DOHH2 (cell line): Measurements from ENCODE around the gene EPM2AIP1.

Source experiments
- H3F3A ChIP-seq: fragments of 200-600 bp; sonication (generic), shearing (Covaris generic); 2 replicates; pipeline ENCODE4 v1.6.0; 2016; ENCODE audit warnings: antibody characterized with exemption, mild to moderate bottlenecking; ENCODE audit not compliant: control insufficient read depth, insufficient read depth
- H3K27ac ChIP-seq: fragments of 200-600 bp; sonication (generic); 2 replicates; pipeline ENCODE4 v1.5.1; 2014; ENCODE audit warnings: low read depth, mild to moderate bottlenecking, low read length, moderate library complexity
- H3K27me3 ChIP-seq: fragments of 200-600 bp; sonication (generic); 2 replicates; pipeline ENCODE4 v1.6.1; 2014; ENCODE audit warnings: mild to moderate bottlenecking, low read length, mixed read lengths; ENCODE audit not compliant: control insufficient read depth
- H3K36me3 ChIP-seq: fragments of 200-600 bp; sonication (generic); 2 replicates; pipeline ENCODE4 v1.6.1; 2014; ENCODE audit warnings: mild to moderate bottlenecking, low read length, moderate library complexity, mixed read lengths; ENCODE audit not compliant: control insufficient read depth
- H3K4me1 ChIP-seq: fragments of 200-600 bp; sonication (generic); 2 replicates; pipeline ENCODE4 v1.6.1; 2014; ENCODE audit warnings: mild to moderate bottlenecking, low read length, mixed read lengths; ENCODE audit not compliant: control insufficient read depth
- H3K4me2 ChIP-seq: fragments of 200-600 bp; sonication (generic); 2 replicates; pipeline ENCODE4 v1.6.0; 2014; ENCODE audit warnings: mild to moderate bottlenecking, low read length, moderate library complexity
- H3K4me3 ChIP-seq: fragments of 200-600 bp; sonication (generic); 2 replicates; pipeline ENCODE4 v1.5.1; 2014; ENCODE audit warnings: mild to moderate bottlenecking, low read length, mixed read lengths
- H3K79me2 ChIP-seq: fragments of 200-600 bp; sonication (generic); 2 replicates; pipeline ENCODE4 v1.6.1; 2014; ENCODE audit warnings: mild to moderate bottlenecking, low read length, mixed read lengths; ENCODE audit not compliant: control insufficient read depth
- H3K9me2 ChIP-seq: fragments of 200-600 bp; sonication (generic); replicated peaks from 2 replicates; pipeline ENCODE4 v1.6.1; 2014; ENCODE audit warnings: mild to moderate bottlenecking, low read length, mixed read lengths; ENCODE audit not compliant: control insufficient read depth
- H3K9me3 ChIP-seq: fragments of 200-600 bp; sonication (generic); 2 replicates; pipeline ENCODE4 v1.6.1; 2014; ENCODE audit warnings: antibody characterized with exemption, low read length, mixed read lengths; ENCODE audit not compliant: control insufficient read depth, insufficient read depth
- H4K20me1 ChIP-seq: fragments of 200-600 bp; sonication (generic); 2 replicates; pipeline ENCODE4 v1.6.0; 2014; ENCODE audit warnings: low read depth, mild to moderate bottlenecking, antibody characterized with exemption, low read length, moderate library complexity; ENCODE audit not compliant: control insufficient read depth, insufficient read depth
- EZH2phosphoT487 ChIP-seq: fragments of 200-600 bp; sonication (generic); IDR thresholded peaks from 2 replicates; pipeline ENCODE4 v1.6.1; 2017; ENCODE audit warnings: borderline replicate concordance, mild to moderate bottlenecking, antibody characterized with exemption, low read length, moderate library complexity, mixed read lengths
- TF ChIP-seq, protein P1 (sequence below): fragments of 200-600 bp; sonication (generic); IDR thresholded peaks from one replicate; pipeline ENCODE4 v1.5.1; 2014; ENCODE audit warnings: antibody characterized with exemption, mild to moderate bottlenecking, low read depth, low read length; ENCODE audit not compliant: poor library complexity, severe bottlenecking

The EPM2AIP1 gene

DNA sequence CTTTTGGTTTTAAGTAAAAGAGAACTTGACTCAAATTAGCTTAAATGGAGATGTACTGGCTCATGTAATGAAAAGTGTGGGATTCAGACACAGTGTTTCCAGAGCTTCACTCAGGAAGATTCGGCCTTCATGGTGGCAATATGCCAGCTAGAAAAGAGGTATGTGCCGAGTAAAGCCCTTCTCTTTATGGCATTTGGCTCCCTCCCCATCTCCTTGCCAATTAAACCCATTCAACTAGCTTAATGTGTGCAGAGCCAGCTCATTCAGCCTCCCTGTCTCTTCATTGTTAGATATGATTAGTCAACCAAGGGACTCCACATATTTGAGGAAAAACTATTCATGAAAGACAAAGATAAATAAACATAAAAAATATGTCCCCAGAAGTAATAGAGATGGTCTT is 33.1 kb downstream of the EPM2AIP1 start:
- H3F3A ChIP-seq = no peaks in the 10 kb centered on the region
- TF ChIP-seq EZH2phosphoT487 = no peak
- TF ChIP-seq, protein P1, sequence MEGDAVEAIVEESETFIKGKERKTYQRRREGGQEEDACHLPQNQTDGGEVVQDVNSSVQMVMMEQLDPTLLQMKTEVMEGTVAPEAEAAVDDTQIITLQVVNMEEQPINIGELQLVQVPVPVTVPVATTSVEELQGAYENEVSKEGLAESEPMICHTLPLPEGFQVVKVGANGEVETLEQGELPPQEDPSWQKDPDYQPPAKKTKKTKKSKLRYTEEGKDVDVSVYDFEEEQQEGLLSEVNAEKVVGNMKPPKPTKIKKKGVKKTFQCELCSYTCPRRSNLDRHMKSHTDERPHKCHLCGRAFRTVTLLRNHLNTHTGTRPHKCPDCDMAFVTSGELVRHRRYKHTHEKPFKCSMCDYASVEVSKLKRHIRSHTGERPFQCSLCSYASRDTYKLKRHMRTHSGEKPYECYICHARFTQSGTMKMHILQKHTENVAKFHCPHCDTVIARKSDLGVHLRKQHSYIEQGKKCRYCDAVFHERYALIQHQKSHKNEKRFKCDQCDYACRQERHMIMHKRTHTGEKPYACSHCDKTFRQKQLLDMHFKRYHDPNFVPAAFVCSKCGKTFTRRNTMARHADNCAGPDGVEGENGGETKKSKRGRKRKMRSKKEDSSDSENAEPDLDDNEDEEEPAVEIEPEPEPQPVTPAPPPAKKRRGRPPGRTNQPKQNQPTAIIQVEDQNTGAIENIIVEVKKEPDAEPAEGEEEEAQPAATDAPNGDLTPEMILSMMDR = no peak
- no peaks in the 10 kb centered on the region for H4K20me1 ChIP-seq
- H3K36me3 ChIP-seq = no peaks in the 10 kb centered on the region
- peaks cover 22% of the 10 kb centered on the region for H3K4me1 ChIP-seq
- H3K4me3 ChIP-seq = no peak overlapping the region
- H3K9me2 ChIP-seq = no peaks in the 10 kb centered on the region
- no peaks in the 10 kb centered on the region for H3K27me3 ChIP-seq
- H3K79me2 ChIP-seq = no peaks in the 10 kb centered on the region
- no peak overlapping the region for H3K27ac ChIP-seq
- H3K4me2 ChIP-seq = no peak overlapping the region
- H3K9me3 ChIP-seq = no peaks in the 10 kb centered on the region

DNA sequence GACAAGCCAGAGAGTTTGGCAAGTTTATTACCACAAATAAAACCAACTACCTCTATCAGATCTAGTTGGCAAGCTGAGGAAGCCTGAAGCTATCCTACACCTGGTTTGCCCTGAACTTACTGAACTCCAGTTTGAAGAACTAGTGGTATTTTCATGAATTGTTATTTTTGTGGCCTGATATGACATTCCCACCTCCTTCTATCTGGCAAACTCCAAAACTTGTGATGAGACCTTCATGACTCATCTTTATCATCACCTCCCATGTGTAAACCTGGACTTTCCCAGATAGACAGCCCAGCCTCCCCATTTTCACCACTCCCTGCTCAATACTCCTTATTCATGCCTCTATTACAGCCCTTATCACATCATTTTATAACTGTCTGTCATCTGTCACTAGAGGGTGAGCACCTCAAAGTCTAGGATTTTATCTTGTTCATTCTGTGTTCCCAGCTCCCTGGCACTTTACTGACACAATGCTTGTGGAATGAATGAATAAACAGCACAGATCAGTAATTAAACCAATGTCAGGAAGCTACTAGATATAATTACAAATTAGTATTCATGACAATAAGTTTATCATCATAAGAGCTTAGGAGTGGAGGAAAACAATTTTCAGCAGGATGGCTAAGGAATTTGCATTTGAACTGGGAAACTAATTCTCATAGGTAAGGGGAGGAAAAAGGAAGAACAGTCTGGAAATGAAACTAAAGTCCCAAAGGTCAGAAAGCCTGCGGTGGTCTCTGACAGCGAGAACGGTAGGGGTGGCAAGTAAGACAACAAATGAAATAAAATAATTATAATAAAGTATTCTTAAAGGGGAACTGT is 34.9 kb downstream of the EPM2AIP1 start:
- no peaks in the 10 kb centered on the region for H4K20me1 ChIP-seq
- H3K4me3 ChIP-seq = no peak overlapping the region
- no peak overlapping the region for H3K27ac ChIP-seq
- no peak overlapping the region for H3K4me2 ChIP-seq
- TF ChIP-seq EZH2phosphoT487 = no peak
- TF ChIP-seq, protein P1 = no peak
- peaks cover 12% of the 10 kb centered on the region for H3K4me1 ChIP-seq
- no peaks in the 10 kb centered on the region for H3K36me3 ChIP-seq
- no peaks in the 10 kb centered on the region for H3K9me3 ChIP-seq
- no peaks in the 10 kb centered on the region for H3K27me3 ChIP-seq
- no peaks in the 10 kb centered on the region for H3F3A ChIP-seq
- H3K79me2 ChIP-seq = no peaks in the 10 kb centered on the region
- no peaks in the 10 kb centered on the region for H3K9me2 ChIP-seq

DNA sequence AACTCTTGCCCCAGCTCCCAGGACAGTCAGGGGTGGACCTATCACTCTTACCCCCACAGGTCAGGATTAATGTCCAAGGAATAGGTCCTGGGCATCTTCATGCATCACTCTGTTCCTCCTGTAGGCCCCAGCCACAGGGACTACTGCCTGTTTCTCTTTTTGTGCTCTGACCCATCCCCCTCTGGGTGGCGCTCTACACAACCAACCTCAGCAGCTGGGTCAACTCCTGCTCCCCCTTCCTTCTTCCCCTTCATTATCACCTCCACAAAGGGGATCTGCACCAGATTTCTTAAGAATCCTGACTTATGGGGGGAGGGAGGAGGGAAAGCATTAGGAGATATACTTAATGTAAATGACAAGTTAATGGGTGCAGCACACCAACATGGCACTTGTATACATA is 35.9 kb downstream of the EPM2AIP1 start:
- TF ChIP-seq, protein P1 = peak; percentile 75
- TF ChIP-seq EZH2phosphoT487 = no peak
- Histone ChIP-seq H3K4me1 (peaks cover 12% of the 10 kb centered on the region), H3K9me2 (no peaks in the 10 kb centered on the region), H3K9me3 (no peaks in the 10 kb centered on the region), H3K4me3 (no peak overlapping the region), H3K27me3 (no peaks in the 10 kb centered on the region), H3K4me2 (no peak overlapping the region), H3K27ac (no peak overlapping the region), H3K79me2 (no peaks in the 10 kb centered on the region), H3K36me3 (no peaks in the 10 kb centered on the region), H3F3A (no peaks in the 10 kb centered on the region), H4K20me1 (no peaks in the 10 kb centered on the region)
